Activated naive CD4-positive, alpha-beta T cell treated with Interleukin-2 at 50 U/mL for 16 hours (primary cell): ENCODE measurements around the gene TSPAN14.

Experiments
- DNase-seq: peaks from one replicate; pipeline ENCODE4 v3.0.0-alpha.2; 2020

The TSPAN14 gene

DNA sequence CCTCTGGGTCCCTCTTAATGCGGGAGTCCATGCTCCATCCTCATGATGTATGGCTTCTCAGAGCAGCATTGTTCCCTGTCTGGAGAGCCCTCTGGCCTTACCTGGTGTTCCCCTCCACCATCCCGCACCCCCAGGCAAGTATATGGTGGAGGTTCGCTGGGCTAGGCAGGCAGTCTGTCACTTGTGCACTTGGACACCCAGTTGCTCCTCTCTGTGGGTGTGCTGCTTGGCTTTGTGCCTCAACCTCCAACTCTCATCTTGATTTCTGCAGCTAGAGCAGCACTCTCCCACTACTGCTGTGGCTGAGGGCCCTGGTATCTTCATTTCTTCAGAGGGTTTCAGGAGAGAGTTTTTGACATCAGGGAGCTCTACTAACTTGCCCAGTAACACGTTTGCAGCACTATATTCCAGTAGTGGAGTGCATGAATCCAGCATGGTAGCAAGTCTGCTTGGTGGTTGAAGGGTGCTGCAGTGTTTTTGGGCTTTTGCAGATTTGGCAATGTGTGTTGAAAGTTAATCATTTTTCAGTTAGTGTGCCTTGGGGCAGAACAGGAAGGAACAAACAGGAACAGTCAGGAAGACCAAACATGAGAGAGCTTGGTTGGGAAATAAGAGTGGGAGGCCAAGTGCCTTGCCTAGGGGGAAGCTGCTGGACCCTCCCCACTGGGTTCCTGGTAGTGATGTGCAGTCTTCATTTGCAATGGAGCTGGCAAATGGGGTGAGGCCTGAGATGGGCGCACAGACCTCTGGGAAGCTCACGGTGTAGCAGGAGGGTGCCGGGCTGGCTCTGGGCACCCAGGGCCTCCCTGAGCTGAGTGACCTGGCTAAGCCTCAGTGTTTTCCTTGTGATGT lies 37.4 kb downstream of the TSPAN14 start:
- no peak for DNase-seq

DNA sequence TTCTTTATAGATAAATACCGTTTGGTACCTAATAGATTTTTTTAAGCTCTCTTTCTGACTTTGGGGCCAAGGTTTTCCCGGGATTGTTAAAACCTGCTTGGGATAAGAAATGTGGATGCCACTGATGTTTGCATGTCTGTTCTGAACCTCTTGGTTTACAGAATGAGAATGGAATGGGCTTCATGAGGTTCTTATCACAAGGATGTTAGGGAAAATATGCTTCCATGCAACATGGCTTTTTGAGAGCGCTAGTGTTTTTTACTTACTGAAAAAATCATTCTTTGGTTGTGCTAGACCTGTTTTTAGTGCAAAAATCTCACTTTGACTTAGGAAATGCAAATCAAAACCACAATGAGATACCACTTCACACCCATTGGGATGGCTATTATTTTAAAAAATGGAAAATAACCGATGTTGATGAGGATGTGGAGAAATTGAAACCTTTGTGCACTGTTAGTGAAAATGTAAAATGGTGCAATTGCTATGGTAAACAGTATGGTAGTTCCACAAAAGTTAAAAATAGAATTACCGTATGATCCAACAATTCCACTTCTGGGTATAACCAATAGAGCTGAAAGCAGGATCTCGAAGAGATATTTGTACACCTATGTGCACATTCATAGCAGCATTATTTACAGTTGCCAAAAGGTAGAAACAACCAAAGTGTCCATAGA lies 38.9 kb downstream of the TSPAN14 start:
- DNase-seq: no peak

DNA sequence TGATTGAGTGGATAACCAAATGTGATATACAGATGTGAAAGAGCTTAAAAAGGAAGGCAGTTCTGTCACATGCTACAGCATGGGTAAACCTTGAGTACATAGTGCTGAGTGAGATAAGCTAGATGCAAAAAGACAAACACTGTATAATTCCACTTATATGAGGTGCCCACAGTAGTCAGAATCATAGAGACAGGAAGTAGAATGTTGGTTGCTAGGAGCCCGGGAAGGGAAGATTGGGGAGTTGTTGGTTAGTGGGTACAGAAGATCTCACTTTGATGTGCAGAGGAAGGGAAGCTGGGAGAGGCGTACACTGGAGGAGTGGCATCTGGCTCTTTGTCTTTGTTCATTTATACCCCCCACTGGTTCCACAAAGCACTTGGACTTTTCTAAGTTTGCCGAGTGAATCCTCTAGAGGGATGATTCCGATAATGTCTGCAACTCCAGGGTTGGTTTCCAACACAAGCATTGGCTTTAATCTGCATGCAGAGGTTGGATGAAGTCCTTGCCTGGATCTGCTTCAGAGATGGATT lies 39.5 kb downstream of the TSPAN14 start:
- no peak for DNase-seq

- no peak for DNase-seq
These were observed 42.6 kb downstream of the TSPAN14 start for GRCh38 chr10:80496555-80497172.

DNA sequence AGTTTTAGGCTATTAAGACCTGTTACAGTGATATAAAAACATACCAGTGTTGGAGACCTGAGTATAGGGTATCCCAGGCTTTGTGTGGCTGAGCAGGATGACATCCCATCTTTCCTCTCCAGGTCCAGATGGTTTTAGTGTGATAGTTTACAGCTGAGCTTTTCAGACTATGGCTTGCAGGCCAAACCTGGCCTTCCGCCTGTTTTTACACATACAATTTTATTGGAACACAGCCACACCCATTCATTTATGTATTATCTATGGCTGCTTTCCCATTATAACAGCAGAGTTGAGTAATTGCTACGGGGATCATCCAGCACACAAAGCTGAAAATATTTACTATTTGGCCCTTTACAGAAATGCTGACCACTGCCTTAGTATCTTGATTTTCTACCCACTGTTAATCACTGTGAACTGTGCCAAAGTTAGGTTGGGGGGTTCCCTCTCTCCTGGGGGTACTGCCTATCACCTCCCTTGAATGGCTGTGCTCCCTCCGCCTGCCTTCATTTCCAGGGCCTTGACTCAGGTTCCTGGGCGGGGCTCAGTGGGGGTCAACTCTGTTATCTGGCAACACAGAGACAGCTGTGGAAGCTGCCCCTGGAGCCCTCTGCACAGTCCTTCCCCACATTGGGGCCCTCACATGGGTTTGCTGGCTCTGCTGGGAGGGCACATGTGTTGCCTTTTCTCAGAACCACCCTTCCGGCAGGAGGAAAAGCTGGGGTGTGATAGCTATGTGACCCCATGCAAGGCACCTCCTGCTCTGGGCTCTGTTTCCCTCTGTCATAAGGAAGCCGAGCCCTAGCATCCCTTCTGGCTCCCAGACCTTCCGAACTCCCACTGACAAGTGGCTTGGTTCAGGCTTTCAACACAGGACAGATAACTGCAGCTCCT lies 43.3 kb downstream of the TSPAN14 start:
- no peak for DNase-seq

DNA sequence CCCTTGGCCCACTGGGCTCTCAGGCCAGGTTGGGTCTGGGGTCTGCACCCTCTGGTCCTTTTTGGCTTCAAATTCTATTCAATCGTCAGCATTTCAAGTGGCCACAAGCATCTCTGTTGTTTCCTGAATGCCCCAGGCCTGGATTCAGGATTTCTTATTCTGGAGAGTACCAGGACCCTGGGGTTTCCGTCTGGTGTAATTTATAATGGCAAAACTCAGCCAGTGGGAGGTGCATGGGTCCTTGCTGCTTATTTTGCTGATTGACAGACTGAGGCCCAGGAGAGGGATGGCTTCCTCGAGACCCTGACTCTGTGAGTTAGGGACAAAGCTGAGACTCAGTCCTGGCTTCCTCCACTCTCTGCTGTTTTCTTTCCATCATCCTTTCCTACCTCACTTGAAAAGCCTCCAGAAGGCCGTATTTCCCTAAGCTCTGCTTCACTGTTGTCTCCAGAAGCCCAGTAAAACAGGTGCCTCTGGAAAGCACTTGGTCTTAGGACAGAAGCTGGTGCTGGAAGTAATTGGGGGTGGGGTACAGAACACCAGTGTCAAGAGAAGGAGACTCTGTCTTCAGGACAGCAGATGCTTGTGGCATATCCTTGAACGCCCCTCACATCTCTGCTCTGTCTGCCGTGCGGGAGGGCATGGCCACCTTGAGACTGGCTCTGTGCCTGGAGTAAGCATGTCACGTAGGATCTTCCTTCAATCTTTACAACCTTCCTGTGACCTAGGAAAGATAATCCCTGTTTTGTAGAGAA lies 44.1 kb downstream of the TSPAN14 start:
- DNase-seq: no peak

DNA sequence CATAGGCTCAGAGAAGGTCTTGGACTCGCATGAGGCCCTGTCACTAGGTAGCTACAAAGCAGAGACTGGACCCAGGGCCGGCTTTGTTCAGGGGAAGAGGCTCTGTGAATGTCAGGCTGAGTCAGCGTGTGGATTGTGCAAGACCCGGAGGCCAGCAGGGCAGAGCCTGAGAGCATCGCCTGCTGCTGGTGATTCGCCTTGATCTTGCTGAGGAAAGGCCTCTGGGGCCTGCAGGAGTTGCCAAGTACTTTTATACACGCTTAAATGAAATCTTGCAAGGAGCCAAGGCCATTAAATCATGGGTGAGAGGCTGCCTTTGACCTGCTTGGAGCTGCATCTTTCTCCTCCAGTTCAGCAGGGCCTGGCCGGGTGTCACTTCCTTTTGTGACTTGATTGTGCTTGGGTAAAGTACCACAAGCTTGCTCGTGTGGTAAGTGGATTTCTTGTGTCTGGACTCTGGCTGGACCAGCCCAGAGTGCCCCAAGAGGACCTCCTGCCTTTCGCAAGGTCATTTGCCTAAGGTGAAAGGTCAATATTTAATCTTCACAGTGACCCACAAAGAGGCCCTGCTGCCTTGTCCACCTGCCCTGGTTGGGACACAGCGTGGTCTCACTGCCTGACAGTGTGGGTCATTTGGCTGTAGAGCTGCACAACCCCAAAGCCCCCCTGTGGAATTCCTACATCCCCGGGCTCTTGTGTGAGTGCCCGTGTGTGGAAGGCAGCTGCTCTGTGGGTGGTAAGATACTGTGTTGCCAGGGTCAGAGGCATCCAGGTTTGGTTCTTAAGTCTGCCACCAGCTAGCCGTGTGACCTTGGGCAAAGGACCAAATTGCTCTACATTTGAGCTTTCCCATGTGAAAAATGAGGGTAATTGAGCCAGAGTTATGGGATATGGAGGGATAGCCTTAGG lies 45.0 kb downstream of the TSPAN14 start:
- peak; percentile 70 for DNase-seq

- peak; percentile 45 for DNase-seq
These were observed 46.7 kb downstream of the TSPAN14 start for GRCh38 chr10:80500572-80501380.

- DNase-seq: no peak
These were observed 47.3 kb downstream of the TSPAN14 start for GRCh38 chr10:80501381-80501912.

- DNase-seq: peak; percentile 0
These were observed 47.9 kb downstream of the TSPAN14 start for GRCh38 chr10:80501913-80502521.

GRCh38 chr10:80502621-80503583 lies 48.8 kb downstream of the TSPAN14 start:
- DNase-seq: peak; percentile 1

- no peak for DNase-seq
These were observed 49.6 kb downstream of the TSPAN14 start for GRCh38 chr10:80503584-80504157.

GRCh38 chr10:80504158-80504811 lies 50.2 kb downstream of the TSPAN14 start:
- DNase-seq: no peak

DNA sequence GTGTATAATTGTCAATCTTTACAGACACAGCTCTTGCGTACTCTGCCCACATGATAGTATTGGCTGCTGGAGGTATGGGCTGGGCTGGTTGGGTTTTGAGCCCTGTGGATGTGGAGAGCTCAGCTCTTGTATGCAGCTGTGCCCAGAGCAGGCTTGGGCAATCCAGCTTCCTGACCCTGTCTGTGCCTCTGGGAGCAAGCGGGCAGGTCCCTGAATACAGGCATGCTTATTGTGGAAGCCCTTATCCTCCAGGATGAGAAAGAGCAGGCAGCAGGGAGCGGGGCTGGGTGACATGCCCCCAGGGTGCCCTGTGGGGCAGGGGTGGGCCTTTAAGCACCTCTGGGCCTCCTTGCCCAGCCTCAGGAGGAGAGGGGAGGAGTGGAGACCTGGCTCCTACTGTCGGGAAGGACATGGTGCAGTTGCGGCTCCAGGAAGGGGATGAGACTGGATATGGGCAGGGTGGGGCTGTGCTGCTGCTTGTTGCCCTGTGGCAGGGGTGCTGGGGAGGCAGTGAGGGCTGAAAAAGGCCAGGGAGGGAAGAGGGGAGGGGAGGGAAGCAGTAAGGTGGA lies 50.9 kb downstream of the TSPAN14 start:
- DNase-seq: no peak

DNA sequence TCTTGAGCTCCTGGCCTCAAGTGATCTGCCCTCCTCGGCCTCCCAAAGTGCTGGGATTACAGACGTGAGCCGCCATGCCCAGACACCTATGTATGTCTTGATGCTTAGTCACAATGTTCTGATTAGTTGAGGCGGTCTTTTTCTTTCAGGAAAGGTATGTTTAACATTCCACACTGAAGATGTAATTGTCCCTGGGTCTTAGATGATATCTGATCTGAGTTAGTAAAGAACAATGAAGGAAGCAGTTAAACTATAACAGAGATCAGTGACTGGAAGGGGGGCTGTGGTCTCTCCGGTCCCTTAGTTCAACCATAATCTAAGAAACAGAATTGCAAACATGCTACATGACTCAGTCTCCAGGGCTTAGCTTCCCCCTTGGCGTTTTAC lies 52.1 kb downstream of the TSPAN14 start:
- no peak for DNase-seq

DNA sequence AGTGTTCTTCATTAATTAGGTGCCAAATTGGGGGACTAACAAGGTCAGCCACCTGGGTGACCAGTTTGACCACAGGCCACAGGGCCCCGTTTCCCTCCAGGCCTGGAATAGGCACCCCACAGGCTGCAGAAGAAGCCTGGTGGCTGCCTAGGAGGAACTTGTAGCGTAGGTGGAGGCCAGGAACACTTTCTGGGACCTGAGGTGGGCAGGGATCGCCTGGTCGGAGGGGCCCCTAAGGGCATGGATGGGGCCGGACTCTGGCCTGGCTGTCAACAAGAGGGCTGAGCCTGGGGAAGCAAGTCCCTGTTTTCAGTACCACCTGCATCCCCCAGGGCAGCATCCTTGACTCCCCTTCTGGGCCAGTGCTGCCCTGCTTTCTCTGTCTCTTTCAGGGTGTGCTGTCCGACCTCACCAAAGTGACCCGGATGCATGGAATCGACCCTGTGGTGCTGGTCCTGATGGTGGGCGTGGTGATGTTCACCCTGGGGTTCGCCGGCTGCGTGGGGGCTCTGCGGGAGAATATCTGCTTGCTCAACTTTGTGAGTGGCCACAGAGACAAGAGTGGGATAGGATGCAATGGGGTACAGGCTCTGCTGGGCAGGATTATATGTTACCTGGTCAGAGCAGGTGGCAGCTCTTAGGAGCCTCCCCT lies 52.9 kb downstream of the TSPAN14 start:
- DNase-seq: no peak
